Brain microvascular endothelial cell (primary cell): ENCODE data around the gene REG1A.

ENCODE experiments used
- DNase-seq: peaks from one replicate; pipeline ENCODE4 v3.0.0-alpha.2; 2020
- H3K27ac ChIP-seq: fragments of 250-450 bp; sonication (Bioruptor Pico); 2 replicates; pipeline ENCODE4 v1.5.1; 2020; ENCODE audit warnings: mild to moderate bottlenecking, moderate library complexity
- H3K27me3 ChIP-seq: fragments of 250-450 bp; sonication (Bioruptor Pico); replicated peaks from 2 replicates; pipeline ENCODE4 v1.5.1; 2020; ENCODE audit warnings: mild to moderate bottlenecking
- H3K36me3 ChIP-seq: fragments of 250-450 bp; sonication (Bioruptor Pico); replicated peaks from 2 replicates; pipeline ENCODE4 v1.5.1; 2020; ENCODE audit warnings: mild to moderate bottlenecking
- H3K4me3 ChIP-seq: 2 replicates; pipeline ENCODE4 v1.5.1; 2011; ENCODE audit warnings: low read depth, mild to moderate bottlenecking, control low read depth, low read length, moderate library complexity
- CTCF ChIP-seq: IDR thresholded peaks from 2 replicates; pipeline ENCODE4 v1.5.1; 2011; ENCODE audit warnings: low read depth, mild to moderate bottlenecking, moderate library complexity, low read length, control low read depth, inconsistent platforms; ENCODE audit errors: missing control alignments
- in situ Hi-C: cut with HindIII; loops from 2 replicates; pipeline ENCODE4 v1.10.0; 2017; ENCODE audit warnings: low sequenced_read_pairs, low pct_ligation_motif_present

The REG1A gene

GRCh38 chr2:79086255-79086654 is 34.0 kb upstream of the REG1A start:
- in situ Hi-C loops = no loop called here
- H3K36me3 ChIP-seq = no peaks in the 10 kb centered on the region

GRCh38 chr2:79087785-79088364 is 32.4 kb upstream of the REG1A start, which contains the start of gene REG1B:
TSS of gene REG1B (minus strand) at chr2:79087993. CDS start at chr2:79087612, 381 bp downstream.
- Histone ChIP-seq H3K27me3 (no peaks in the 10 kb centered on the region), H3K4me3 (no peak within 1 kb of the TSS), H3K36me3 (no peaks in the 10 kb centered on the region), H3K27ac (no peak within 1 kb of the TSS)
- no peak for TF ChIP-seq CTCF
- in situ Hi-C loops = no loop called here
- DNase-seq = no peak

More at GRCh38 chr2:79086255-79086654, 34.0 kb upstream of the REG1A start:
- Histone ChIP-seq H3K4me3 (no peak overlapping the region), H3K27me3 (no peaks in the 10 kb centered on the region), H3K27ac (no peak overlapping the region)
- TF ChIP-seq CTCF = no peak
- no peak for DNase-seq

- DNase-seq = no peak
- Histone ChIP-seq H3K27me3 (no peaks in the 10 kb centered on the region), H3K36me3 (no peaks in the 10 kb centered on the region), H3K4me3 (no peak overlapping the region), H3K27ac (no peak overlapping the region)
- TF ChIP-seq CTCF = no peak
- in situ Hi-C loops = no loop called here
These were observed 29.6 kb upstream of the REG1A start for GRCh38 chr2:79090693-79091092.

- Histone ChIP-seq H3K27me3 (no peaks in the 10 kb centered on the region), H3K27ac (no peak overlapping the region), H3K4me3 (no peak overlapping the region), H3K36me3 (no peaks in the 10 kb centered on the region)
- DNase-seq = no peak
- in situ Hi-C loops = no loop called here
- no peak for TF ChIP-seq CTCF
These were observed 22.4 kb upstream of the REG1A start for GRCh38 chr2:79097843-79098242.

- DNase-seq = no peak
- in situ Hi-C loops = no loop called here
- H3K36me3 ChIP-seq = no peaks in the 10 kb centered on the region
These were observed 21.1 kb upstream of the REG1A start for GRCh38 chr2:79099140-79099686.

More at GRCh38 chr2:79099140-79099686, 21.1 kb upstream of the REG1A start:
- H3K27ac ChIP-seq = no peak overlapping the region
- H3K4me3 ChIP-seq = no peak overlapping the region
- no peaks in the 10 kb centered on the region for H3K27me3 ChIP-seq
- no peak for TF ChIP-seq CTCF
